Gastrocnemius medialis (tissue), 4 donors: Measurements from ENCODE around the gene BCL2L14. TPM values are rescaled to one million over a fixed set of nuclear protein-coding genes. Genes with fewer than 3 reads are reported as not detected.

Experiments used
- ATAC-seq, 2 donors: fragments of 150-250 bp; one replicate each; pipeline ENCODE4 v1.9.1; 2016
- DNase-seq, 2 donors: peaks; one replicate each; pipeline ENCODE4 v3.0.0-alpha.2; 2019
- H3K27ac ChIP-seq, 4 donors: fragments of 200-600 bp; sonication (generic); 1 replicate in 1 of 4; 2 replicates in 3 of 4; pipeline ENCODE4 v1.5.1; 2016 to 2018; ENCODE audit warnings: mild to moderate bottlenecking in 2 of 4, moderate library complexity in 1 of 4
- H3K27me3 ChIP-seq, 3 donors: fragments of 200-600 bp; sonication (generic) in 2 of 3; 1 replicate in 1 of 3; 2 replicates in 2 of 3; pipeline versions ENCODE4 v1.5.1 to v1.6.0; 2016 to 2019; ENCODE audit warnings: mild to moderate bottlenecking in 1 of 3, moderate library complexity in 1 of 3
- H3K36me3 ChIP-seq, 2 donors: fragments of 200-600 bp; sonication (generic) in 1 of 2; one replicate each; pipeline ENCODE4 v1.5.1; 2017 to 2018
- H3K4me1 ChIP-seq, 2 donors: fragments of 200-600 bp; sonication (generic) in 1 of 2; one replicate each; pipeline ENCODE4 v1.5.1; 2016 to 2017; ENCODE audit warnings: mild to moderate bottlenecking in 2 of 2
- H3K4me3 ChIP-seq, 4 donors: fragments of 200-600 bp; sonication (generic) in 3 of 4; 1 replicate in 1 of 4; 2 replicates in 3 of 4; pipeline ENCODE4 v1.5.1; 2016 to 2019; ENCODE audit warnings: mild to moderate bottlenecking in 2 of 4
- H3K9me3 ChIP-seq, 3 donors: fragments of 200-600 bp; sonication (generic) in 2 of 3; 1 replicate in 1 of 3; 2 replicates in 2 of 3; pipeline ENCODE4 v1.5.1; 2016 to 2019
- CTCF ChIP-seq, 5 experiments: fragments of 450-650 bp in 3 of 5; fragments of 200-600 bp in 2 of 5; sonication (generic) in 2 of 5; IDR thresholded peaks in 4 of 5; conservative IDR thresholded peaks in 1 of 5; 1 replicate in 4 of 5; 2 replicates in 1 of 5; pipeline ENCODE4 v1.5.1; 2016 to 2019; ENCODE audit warnings: antibody characterized with exemption in 5 of 5, mild to moderate bottlenecking in 3 of 5, moderate library complexity in 3 of 5
- POLR2A ChIP-seq, 2 donors: fragments of 450-650 bp; IDR thresholded peaks; one replicate each; pipeline ENCODE4 v1.6.1; 2017; ENCODE audit warnings: antibody characterized with exemption in 2 of 2, mild to moderate bottlenecking in 2 of 2, moderate library complexity in 2 of 2
- in situ Hi-C, 4 donors: fragments of 200-750 bp; cut with MboI; loops; one replicate each; pipeline versions ENCODE4 v1.15.0 to v1.8.0; 2017; ENCODE audit warnings: low sequenced_read_pairs in 4 of 4
- intact Hi-C: fragments of 100-400 bp; cut with DNase I; formaldehyde crosslinking; loops from one replicate; pipeline ENCODE4 v1.15.1; 2023; ENCODE audit warnings: low total_unique reads
- total RNA-seq, 4 donors: library from RNA; depleted of rRNA; stranded (reverse); fragments of >200 nt; gene quantifications; one replicate each; pipeline versions ENCODE4 v1.1.0 to v1.2.3, GENCODE V29; 2016

BCL2L14 gene
- total RNA-seq, 4 donors from 2014 or later: not detected

- H3K9me3 ChIP-seq: no peaks in the 10 kb centered on the region
- TF ChIP-seq POLR2A (IDR thresholded peaks at IDR 0.05) (no peak), CTCF (IDR thresholded peaks at IDR 0.05 in 4 of 5, conservative IDR thresholded peaks at IDR 0.05 in 1 of 5) (no peak)
- peaks cover 0 to 51% of the 10 kb centered on the region in 2 donors for H3K36me3 ChIP-seq
- in situ Hi-C loops: no loop called here
- ATAC-seq (no peak), DNase-seq (no peak)
- H3K4me3 ChIP-seq: no peak overlapping the region
- no peaks in the 10 kb centered on the region for H3K27me3 ChIP-seq
- H3K4me1 ChIP-seq: no peaks in the 10 kb centered on the region
- intact Hi-C loops: no loop called here
- H3K27ac ChIP-seq: no peak overlapping the region
Measured at GRCh38 chr12:12123036-12123604, 52.4 kb downstream of the BCL2L14 start.

GRCh38 chr12:12126551-12126950 lies 55.8 kb downstream of the BCL2L14 start:
- TF ChIP-seq CTCF (IDR thresholded peaks at IDR 0.05 in 4 of 5, conservative IDR thresholded peaks at IDR 0.05 in 1 of 5) (no peak), POLR2A (IDR thresholded peaks at IDR 0.05) (no peak)
- Histone ChIP-seq H3K27ac (no peak overlapping the region), H3K36me3 (peaks cover 0 to 49% of the 10 kb centered on the region in 2 donors), H3K4me3 (no peak overlapping the region), H3K4me1 (no peaks in the 10 kb centered on the region), H3K9me3 (no peaks in the 10 kb centered on the region), H3K27me3 (no peaks in the 10 kb centered on the region)
- DNase-seq (no peak), ATAC-seq (no peak)
- intact Hi-C loops (no loop called here), in situ Hi-C loops (no loop called here)

GRCh38 chr12:12127304-12127703 lies 56.6 kb downstream of the BCL2L14 start:
- no peak overlapping the region for H3K4me3 ChIP-seq
- intact Hi-C loops (no loop called here), in situ Hi-C loops (no loop called here)
- H3K27me3 ChIP-seq: no peaks in the 10 kb centered on the region
- peaks cover 0 to 49% of the 10 kb centered on the region in 2 donors for H3K36me3 ChIP-seq
- no peaks in the 10 kb centered on the region for H3K4me1 ChIP-seq
- TF ChIP-seq POLR2A (IDR thresholded peaks at IDR 0.05) (no peak), CTCF (IDR thresholded peaks at IDR 0.05 in 4 of 5, conservative IDR thresholded peaks at IDR 0.05 in 1 of 5) (no peak)
- DNase-seq (no peak), ATAC-seq (no peak)
- H3K27ac ChIP-seq: no peak overlapping the region
- no peaks in the 10 kb centered on the region for H3K9me3 ChIP-seq

- Histone ChIP-seq H3K9me3 (no peaks in the 10 kb centered on the region), H3K4me1 (no peaks in the 10 kb centered on the region), H3K27me3 (no peaks in the 10 kb centered on the region), H3K27ac (no peak overlapping the region), H3K36me3 (peaks cover 0 to 43% of the 10 kb centered on the region in 2 donors), H3K4me3 (no peak overlapping the region)
- in situ Hi-C loops: no loop called here
- DNase-seq: no peak
- no peak for ATAC-seq
- intact Hi-C loops: no loop called here
- no peak for TF ChIP-seq CTCF (IDR thresholded peaks at IDR 0.05 in 4 of 5, conservative IDR thresholded peaks at IDR 0.05 in 1 of 5)
- no peak for TF ChIP-seq POLR2A (IDR thresholded peaks at IDR 0.05)
Measured at GRCh38 chr12:12128670-12129069, 57.9 kb downstream of the BCL2L14 start.

GRCh38 chr12:12133259-12133658 lies 62.5 kb downstream of the BCL2L14 start:
- in situ Hi-C loops: no loop called here
- intact Hi-C loops: no loop called here
- ATAC-seq: no peak
- Histone ChIP-seq H3K4me3 (no peak overlapping the region), H3K27me3 (no peaks in the 10 kb centered on the region), H3K36me3 (peaks cover 0 to 27% of the 10 kb centered on the region in 2 donors), H3K9me3 (no peaks in the 10 kb centered on the region), H3K4me1 (no peaks in the 10 kb centered on the region), H3K27ac (no peak overlapping the region)
- no peak for TF ChIP-seq CTCF (IDR thresholded peaks at IDR 0.05 in 4 of 5, conservative IDR thresholded peaks at IDR 0.05 in 1 of 5)
- no peak for TF ChIP-seq POLR2A (IDR thresholded peaks at IDR 0.05)
- no peak for DNase-seq
